Measurements from ENCODE around the gene FCSK.

- TF ChIP-seq CTCF (IDR thresholded peaks at IDR 0.05) (no peak), POLR2A (IDR thresholded peaks at IDR 0.05) (no peak)
Observed at GRCh38 chr16:70495425-70496182, 41.2 kb downstream of the FCSK start.
